ENCODE results near the gene NOD2.

The NOD2 gene

GRCh38 chr16:50731130-50731988 lies 38.0 kb downstream of the NOD2 start:
- Histone ChIP-seq H3K9ac (ENCODE audit: insufficient read length, low read depth) (no peak overlapping the region), H3K4me1 (ENCODE audit: insufficient read depth, insufficient read length) (no peaks in the 10 kb centered on the region), H3K9me3 (ENCODE audit: insufficient read depth, low read length) (no peaks in the 10 kb centered on the region), H3K27me3 (ENCODE audit: insufficient read depth, insufficient read length) (no peaks in the 10 kb centered on the region), H3K36me3 (ENCODE audit: insufficient read depth, insufficient read length, low read length) (no peaks in the 10 kb centered on the region), H3K4me3 (ENCODE audit: insufficient read length, low read depth) (no peak overlapping the region)
- TF ChIP-seq SUZ12 (IDR thresholded peaks at IDR 0.05; ENCODE audit: extremely low read depth, insufficient read depth, insufficient read length) = no peak
- no peak for TF ChIP-seq ZNF274 (IDR thresholded peaks at IDR 0.05; ENCODE audit: low read depth, low read length)
- no peak for TF ChIP-seq YY1 (IDR thresholded peaks at IDR 0.05; ENCODE audit: insufficient read depth, insufficient read length)
- DNase-seq (ENCODE audit: low read depth, low spot score) = no peak

GRCh38 chr16:50731989-50732832 lies 38.8 kb downstream of the NOD2 start:
- Histone ChIP-seq H3K9ac (ENCODE audit: insufficient read length, low read depth) (no peak overlapping the region), H3K4me3 (ENCODE audit: insufficient read length, low read depth) (no peak overlapping the region), H3K4me1 (ENCODE audit: insufficient read depth, insufficient read length) (no peaks in the 10 kb centered on the region), H3K36me3 (ENCODE audit: insufficient read depth, insufficient read length, low read length) (no peaks in the 10 kb centered on the region), H3K27me3 (ENCODE audit: insufficient read depth, insufficient read length) (peaks cover 2% of the 10 kb centered on the region), H3K9me3 (ENCODE audit: insufficient read depth, low read length) (no peaks in the 10 kb centered on the region)
- no peak for TF ChIP-seq ZNF274 (IDR thresholded peaks at IDR 0.05; ENCODE audit: low read depth, low read length)
- TF ChIP-seq YY1 (IDR thresholded peaks at IDR 0.05; ENCODE audit: insufficient read depth, insufficient read length) = no peak
- TF ChIP-seq SUZ12 (IDR thresholded peaks at IDR 0.05; ENCODE audit: extremely low read depth, insufficient read depth, insufficient read length) = no peak
- DNase-seq (ENCODE audit: low read depth, low spot score) = no peak

- H3K4me3 ChIP-seq (ENCODE audit: insufficient read length, low read depth) = no peak overlapping the region
- H3K27me3 ChIP-seq (ENCODE audit: insufficient read depth, insufficient read length) = peaks cover 2% of the 10 kb centered on the region
- no peak overlapping the region for H3K9ac ChIP-seq (ENCODE audit: insufficient read length, low read depth)
- TF ChIP-seq YY1 (IDR thresholded peaks at IDR 0.05; ENCODE audit: insufficient read depth, insufficient read length) (no peak), SUZ12 (IDR thresholded peaks at IDR 0.05; ENCODE audit: extremely low read depth, insufficient read depth, insufficient read length) (no peak), ZNF274 (IDR thresholded peaks at IDR 0.05; ENCODE audit: low read depth, low read length) (no peak)
- H3K4me1 ChIP-seq (ENCODE audit: insufficient read depth, insufficient read length) = no peaks in the 10 kb centered on the region
- no peak for DNase-seq (ENCODE audit: low read depth, low spot score)
- H3K9me3 ChIP-seq (ENCODE audit: insufficient read depth, low read length) = no peaks in the 10 kb centered on the region
- H3K36me3 ChIP-seq (ENCODE audit: insufficient read depth, insufficient read length, low read length) = no peaks in the 10 kb centered on the region
Measured at GRCh38 chr16:50733468-50733867, 40.1 kb downstream of the NOD2 start.

GRCh38 chr16:50735629-50736122 lies 42.3 kb downstream of the NOD2 start:
- H3K27me3 ChIP-seq (ENCODE audit: insufficient read depth, insufficient read length) = peaks cover 2% of the 10 kb centered on the region
- no peaks in the 10 kb centered on the region for H3K9me3 ChIP-seq (ENCODE audit: insufficient read depth, low read length)
- no peak for DNase-seq (ENCODE audit: low read depth, low spot score)
- H3K9ac ChIP-seq (ENCODE audit: insufficient read length, low read depth) = no peak overlapping the region
- H3K36me3 ChIP-seq (ENCODE audit: insufficient read depth, insufficient read length, low read length) = no peaks in the 10 kb centered on the region
- H3K4me1 ChIP-seq (ENCODE audit: insufficient read depth, insufficient read length) = no peaks in the 10 kb centered on the region
- H3K4me3 ChIP-seq (ENCODE audit: insufficient read length, low read depth) = no peak overlapping the region
- TF ChIP-seq YY1 (IDR thresholded peaks at IDR 0.05; ENCODE audit: insufficient read depth, insufficient read length) = no peak
- TF ChIP-seq SUZ12 (IDR thresholded peaks at IDR 0.05; ENCODE audit: extremely low read depth, insufficient read depth, insufficient read length) = no peak
- no peak for TF ChIP-seq ZNF274 (IDR thresholded peaks at IDR 0.05; ENCODE audit: low read depth, low read length)

- no peak overlapping the region for H3K9ac ChIP-seq (ENCODE audit: insufficient read length, low read depth)
- H3K4me3 ChIP-seq (ENCODE audit: insufficient read length, low read depth) = no peak overlapping the region
- H3K4me1 ChIP-seq (ENCODE audit: insufficient read depth, insufficient read length) = no peaks in the 10 kb centered on the region
- H3K9me3 ChIP-seq (ENCODE audit: insufficient read depth, low read length) = no peaks in the 10 kb centered on the region
- H3K27me3 ChIP-seq (ENCODE audit: insufficient read depth, insufficient read length) = peaks cover 2% of the 10 kb centered on the region
- TF ChIP-seq ZNF274 (IDR thresholded peaks at IDR 0.05; ENCODE audit: low read depth, low read length) (no peak), SUZ12 (IDR thresholded peaks at IDR 0.05; ENCODE audit: extremely low read depth, insufficient read depth, insufficient read length) (no peak), YY1 (IDR thresholded peaks at IDR 0.05; ENCODE audit: insufficient read depth, insufficient read length) (no peak)
- H3K36me3 ChIP-seq (ENCODE audit: insufficient read depth, insufficient read length, low read length) = no peaks in the 10 kb centered on the region
- no peak for DNase-seq (ENCODE audit: low read depth, low spot score)
Measured at GRCh38 chr16:50736448-50736847, 43.0 kb downstream of the NOD2 start.

- Histone ChIP-seq H3K9ac (ENCODE audit: insufficient read length, low read depth) (no peak overlapping the region), H3K4me1 (ENCODE audit: insufficient read depth, insufficient read length) (no peaks in the 10 kb centered on the region), H3K27me3 (ENCODE audit: insufficient read depth, insufficient read length) (peaks cover 4% of the 10 kb centered on the region), H3K36me3 (ENCODE audit: insufficient read depth, insufficient read length, low read length) (no peaks in the 10 kb centered on the region), H3K9me3 (ENCODE audit: insufficient read depth, low read length) (no peaks in the 10 kb centered on the region), H3K4me3 (ENCODE audit: insufficient read length, low read depth) (no peak overlapping the region)
- TF ChIP-seq YY1 (IDR thresholded peaks at IDR 0.05; ENCODE audit: insufficient read depth, insufficient read length) (no peak), SUZ12 (IDR thresholded peaks at IDR 0.05; ENCODE audit: extremely low read depth, insufficient read depth, insufficient read length) (no peak)
- DNase-seq (ENCODE audit: low read depth, low spot score) = no peak
Measured at GRCh38 chr16:50737420-50737959, 44.1 kb downstream of the NOD2 start.
